Measurements from ENCODE around the gene ZNF618.

ZNF618 gene

GRCh38 chr9:113929634-113930389 is 53.7 kb downstream of the ZNF618 start:
- H3K4me1 ChIP-seq (ENCODE audit: control insufficient read depth, insufficient read depth, low read length, poor library complexity, severe bottlenecking), result no peaks in the 10 kb centered on the region
- no peak for DNase-seq

GRCh38 chr9:113930390-113930783 is 54.3 kb downstream of the ZNF618 start:
- Histone ChIP-seq H3K27me3 (replicated peaks; ENCODE audit: control insufficient read depth, insufficient read depth, low read length, poor library complexity, severe bottlenecking) (no peaks in the 10 kb centered on the region), H3K4me1 (ENCODE audit: control insufficient read depth, insufficient read depth, low read length, poor library complexity, severe bottlenecking) (no peaks in the 10 kb centered on the region), H3K36me3 (ENCODE audit: control insufficient read depth, insufficient read depth, low read length) (no peaks in the 10 kb centered on the region), H3K4me3 (ENCODE audit: insufficient read depth, low read depth, low read length, poor library complexity, severe bottlenecking) (no peak overlapping the region), H3K9me3 (ENCODE audit: control insufficient read depth, low read length) (no peaks in the 10 kb centered on the region), H3K27ac (ENCODE audit: insufficient read depth, low read length, poor library complexity, severe bottlenecking) (no peak overlapping the region)
- no peak for DNase-seq

More at GRCh38 chr9:113929634-113930389, 53.7 kb downstream of the ZNF618 start:
- H3K36me3 ChIP-seq (ENCODE audit: control insufficient read depth, insufficient read depth, low read length), result no peaks in the 10 kb centered on the region
- H3K27me3 ChIP-seq (replicated peaks; ENCODE audit: control insufficient read depth, insufficient read depth, low read length, poor library complexity, severe bottlenecking), result no peaks in the 10 kb centered on the region
- H3K9me3 ChIP-seq (ENCODE audit: control insufficient read depth, low read length), result no peaks in the 10 kb centered on the region
- no peak overlapping the region for H3K27ac ChIP-seq (ENCODE audit: insufficient read depth, low read length, poor library complexity, severe bottlenecking)
- no peak overlapping the region for H3K4me3 ChIP-seq (ENCODE audit: insufficient read depth, low read depth, low read length, poor library complexity, severe bottlenecking)

GRCh38 chr9:113931140-113931539 is 55.0 kb downstream of the ZNF618 start:
- Histone ChIP-seq H3K9me3 (ENCODE audit: control insufficient read depth, low read length) (no peaks in the 10 kb centered on the region), H3K27me3 (replicated peaks; ENCODE audit: control insufficient read depth, insufficient read depth, low read length, poor library complexity, severe bottlenecking) (no peaks in the 10 kb centered on the region), H3K4me3 (ENCODE audit: insufficient read depth, low read depth, low read length, poor library complexity, severe bottlenecking) (no peak overlapping the region), H3K27ac (ENCODE audit: insufficient read depth, low read length, poor library complexity, severe bottlenecking) (no peak overlapping the region), H3K36me3 (ENCODE audit: control insufficient read depth, insufficient read depth, low read length) (no peaks in the 10 kb centered on the region), H3K4me1 (ENCODE audit: control insufficient read depth, insufficient read depth, low read length, poor library complexity, severe bottlenecking) (no peaks in the 10 kb centered on the region)
- no peak for DNase-seq

- no peaks in the 10 kb centered on the region for H3K9me3 ChIP-seq (ENCODE audit: control insufficient read depth, low read length)
- no peak for DNase-seq
- H3K27ac ChIP-seq (ENCODE audit: insufficient read depth, low read length, poor library complexity, severe bottlenecking), result no peak overlapping the region
Measured at GRCh38 chr9:113931777-113932176, 55.7 kb downstream of the ZNF618 start.

GRCh38 chr9:113932906-113933584 is 56.9 kb downstream of the ZNF618 start:
- Histone ChIP-seq H3K9me3 (ENCODE audit: control insufficient read depth, low read length) (no peaks in the 10 kb centered on the region), H3K4me1 (ENCODE audit: control insufficient read depth, insufficient read depth, low read length, poor library complexity, severe bottlenecking) (no peaks in the 10 kb centered on the region), H3K4me3 (ENCODE audit: insufficient read depth, low read depth, low read length, poor library complexity, severe bottlenecking) (no peak overlapping the region), H3K36me3 (ENCODE audit: control insufficient read depth, insufficient read depth, low read length) (no peaks in the 10 kb centered on the region), H3K27ac (ENCODE audit: insufficient read depth, low read length, poor library complexity, severe bottlenecking) (no peak overlapping the region), H3K27me3 (replicated peaks; ENCODE audit: control insufficient read depth, insufficient read depth, low read length, poor library complexity, severe bottlenecking) (no peaks in the 10 kb centered on the region)
- no peak for DNase-seq

More at GRCh38 chr9:113931777-113932176, 55.7 kb downstream of the ZNF618 start:
- Histone ChIP-seq H3K36me3 (ENCODE audit: control insufficient read depth, insufficient read depth, low read length) (no peaks in the 10 kb centered on the region), H3K4me1 (ENCODE audit: control insufficient read depth, insufficient read depth, low read length, poor library complexity, severe bottlenecking) (no peaks in the 10 kb centered on the region), H3K27me3 (replicated peaks; ENCODE audit: control insufficient read depth, insufficient read depth, low read length, poor library complexity, severe bottlenecking) (no peaks in the 10 kb centered on the region), H3K4me3 (ENCODE audit: insufficient read depth, low read depth, low read length, poor library complexity, severe bottlenecking) (no peak overlapping the region)

- Histone ChIP-seq H3K4me3 (ENCODE audit: insufficient read depth, low read depth, low read length, poor library complexity, severe bottlenecking) (no peak overlapping the region), H3K27me3 (replicated peaks; ENCODE audit: control insufficient read depth, insufficient read depth, low read length, poor library complexity, severe bottlenecking) (no peaks in the 10 kb centered on the region), H3K27ac (ENCODE audit: insufficient read depth, low read length, poor library complexity, severe bottlenecking) (no peak overlapping the region), H3K9me3 (ENCODE audit: control insufficient read depth, low read length) (no peaks in the 10 kb centered on the region), H3K36me3 (ENCODE audit: control insufficient read depth, insufficient read depth, low read length) (no peaks in the 10 kb centered on the region), H3K4me1 (ENCODE audit: control insufficient read depth, insufficient read depth, low read length, poor library complexity, severe bottlenecking) (no peaks in the 10 kb centered on the region)
- DNase-seq, result no peak
Measured at GRCh38 chr9:113933671-113934070, 57.6 kb downstream of the ZNF618 start.

GRCh38 chr9:113934167-113934828 is 58.2 kb downstream of the ZNF618 start:
- no peaks in the 10 kb centered on the region for H3K9me3 ChIP-seq (ENCODE audit: control insufficient read depth, low read length)
- no peaks in the 10 kb centered on the region for H3K27me3 ChIP-seq (replicated peaks; ENCODE audit: control insufficient read depth, insufficient read depth, low read length, poor library complexity, severe bottlenecking)

GRCh38 chr9:113934829-113935676 is 58.9 kb downstream of the ZNF618 start:
- H3K4me3 ChIP-seq (ENCODE audit: insufficient read depth, low read depth, low read length, poor library complexity, severe bottlenecking), result no peak overlapping the region

More at GRCh38 chr9:113934167-113934828, 58.2 kb downstream of the ZNF618 start:
- H3K4me3 ChIP-seq (ENCODE audit: insufficient read depth, low read depth, low read length, poor library complexity, severe bottlenecking), result no peak overlapping the region
- H3K27ac ChIP-seq (ENCODE audit: insufficient read depth, low read length, poor library complexity, severe bottlenecking), result no peak overlapping the region
- no peak for DNase-seq
- H3K36me3 ChIP-seq (ENCODE audit: control insufficient read depth, insufficient read depth, low read length), result no peaks in the 10 kb centered on the region
- no peaks in the 10 kb centered on the region for H3K4me1 ChIP-seq (ENCODE audit: control insufficient read depth, insufficient read depth, low read length, poor library complexity, severe bottlenecking)

GRCh38 chr9:113935677-113936380 is 59.7 kb downstream of the ZNF618 start:
- Histone ChIP-seq H3K36me3 (ENCODE audit: control insufficient read depth, insufficient read depth, low read length) (no peaks in the 10 kb centered on the region), H3K27ac (ENCODE audit: insufficient read depth, low read length, poor library complexity, severe bottlenecking) (no peak overlapping the region), H3K27me3 (replicated peaks; ENCODE audit: control insufficient read depth, insufficient read depth, low read length, poor library complexity, severe bottlenecking) (no peaks in the 10 kb centered on the region), H3K4me1 (ENCODE audit: control insufficient read depth, insufficient read depth, low read length, poor library complexity, severe bottlenecking) (no peaks in the 10 kb centered on the region), H3K4me3 (ENCODE audit: insufficient read depth, low read depth, low read length, poor library complexity, severe bottlenecking) (no peak overlapping the region), H3K9me3 (ENCODE audit: control insufficient read depth, low read length) (no peaks in the 10 kb centered on the region)
- no peak for DNase-seq

More at GRCh38 chr9:113934829-113935676, 58.9 kb downstream of the ZNF618 start:
- no peak for DNase-seq
- Histone ChIP-seq H3K27me3 (replicated peaks; ENCODE audit: control insufficient read depth, insufficient read depth, low read length, poor library complexity, severe bottlenecking) (no peaks in the 10 kb centered on the region), H3K27ac (ENCODE audit: insufficient read depth, low read length, poor library complexity, severe bottlenecking) (no peak overlapping the region), H3K4me1 (ENCODE audit: control insufficient read depth, insufficient read depth, low read length, poor library complexity, severe bottlenecking) (no peaks in the 10 kb centered on the region), H3K36me3 (ENCODE audit: control insufficient read depth, insufficient read depth, low read length) (no peaks in the 10 kb centered on the region), H3K9me3 (ENCODE audit: control insufficient read depth, low read length) (no peaks in the 10 kb centered on the region)

All from effector memory CD4-positive, alpha-beta T cell (primary cell).